HG03565 (cell line): Measurements from ENCODE around the gene KIFC1.

ENCODE experiments used
- ATAC-seq: cut with Tn5 transposase; IDR thresholded peaks from one replicate; pipeline ENCODE4 v1.9.1; 2021; ENCODE audit warnings: mild to moderate bottlenecking, moderate library complexity; ENCODE audit not compliant: unreplicated experiment

KIFC1 gene

DNA sequence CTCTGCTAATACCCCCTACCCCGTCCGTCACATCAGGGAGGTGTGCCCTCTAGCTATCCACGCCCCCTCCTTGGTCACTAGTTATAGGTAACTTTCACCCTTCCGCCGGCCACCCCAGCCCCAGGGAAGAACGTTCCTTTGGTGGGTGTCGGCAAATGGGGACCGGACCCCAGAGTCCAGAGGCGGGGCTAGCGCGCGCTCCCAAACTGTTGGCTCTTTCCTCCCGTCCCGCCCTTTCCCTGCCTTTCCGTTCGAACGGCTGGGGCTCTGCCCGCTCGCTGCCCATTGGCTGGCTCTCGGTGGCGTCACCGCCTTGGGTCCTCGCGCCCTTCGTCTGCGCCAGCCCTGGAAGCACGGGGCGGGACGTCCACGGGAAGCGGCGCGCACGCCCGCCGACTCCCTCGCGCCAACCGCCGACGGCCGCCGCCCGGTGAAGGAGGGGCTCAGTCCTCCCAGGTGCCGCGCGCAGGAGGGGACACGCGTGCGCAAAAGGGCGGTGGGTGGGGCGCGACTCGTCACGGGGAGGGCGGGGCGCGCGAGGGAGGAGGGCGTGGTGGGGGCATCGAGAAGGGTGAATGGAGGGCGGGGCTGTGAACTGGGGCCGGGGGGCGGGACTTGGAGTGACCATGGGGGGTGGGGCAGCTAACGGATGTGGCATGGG is 18.6 kb downstream of the KIFC1 start:
- peak; percentile 72 for ATAC-seq

DNA sequence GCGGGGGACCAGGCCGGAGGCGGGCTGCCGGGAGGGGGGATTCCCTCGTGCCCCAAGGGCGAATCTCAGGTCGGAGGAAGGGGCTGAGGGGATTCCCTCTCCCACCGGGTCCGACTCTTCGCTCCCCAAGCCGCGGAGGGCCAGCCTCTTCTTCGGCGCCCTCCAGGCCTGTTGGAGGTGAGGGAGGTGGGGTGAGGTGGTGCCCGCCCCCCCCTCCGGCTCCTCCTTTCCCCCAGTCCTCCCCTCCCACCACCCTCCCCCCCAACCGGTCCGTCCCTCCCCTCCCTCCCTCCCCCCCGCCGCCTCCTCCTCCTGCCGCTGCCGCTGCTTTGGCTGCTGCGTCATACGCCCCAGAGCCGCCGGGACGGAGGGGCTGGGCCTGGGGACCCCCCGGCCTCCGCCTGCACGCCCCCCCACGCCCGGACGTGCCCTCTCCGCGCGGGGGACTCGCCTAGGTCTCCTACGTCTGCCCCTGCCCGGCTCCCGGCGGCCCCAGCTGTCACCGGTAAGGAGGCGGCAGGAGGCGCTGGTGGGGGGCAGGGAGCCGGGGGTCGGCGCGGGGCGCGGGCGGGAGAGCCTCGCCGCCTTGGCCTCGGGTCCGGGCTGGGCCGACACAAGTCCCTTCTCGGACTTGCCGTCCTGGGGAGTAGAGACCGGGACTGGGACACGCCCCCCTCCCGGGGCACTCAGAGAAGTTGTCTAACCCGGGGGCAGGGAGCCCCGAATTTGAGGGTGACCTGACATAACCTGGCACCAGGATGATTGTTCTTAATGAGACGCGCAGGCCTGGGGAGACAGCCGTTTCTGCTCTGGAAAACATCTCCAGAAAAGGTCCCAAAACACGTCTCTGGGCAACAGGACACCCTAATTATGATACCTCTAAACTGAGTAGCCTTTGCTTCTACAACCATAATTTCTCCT is 19.3 kb downstream of the KIFC1 start, which contains the start of gene PHF1:
PHF1 (plus strand) TSS at position 304 of the 921 bp plus-strand sequence. CDS start 1,250 bp downstream, outside the sequence.
- ATAC-seq, result peak; percentile 29

DNA sequence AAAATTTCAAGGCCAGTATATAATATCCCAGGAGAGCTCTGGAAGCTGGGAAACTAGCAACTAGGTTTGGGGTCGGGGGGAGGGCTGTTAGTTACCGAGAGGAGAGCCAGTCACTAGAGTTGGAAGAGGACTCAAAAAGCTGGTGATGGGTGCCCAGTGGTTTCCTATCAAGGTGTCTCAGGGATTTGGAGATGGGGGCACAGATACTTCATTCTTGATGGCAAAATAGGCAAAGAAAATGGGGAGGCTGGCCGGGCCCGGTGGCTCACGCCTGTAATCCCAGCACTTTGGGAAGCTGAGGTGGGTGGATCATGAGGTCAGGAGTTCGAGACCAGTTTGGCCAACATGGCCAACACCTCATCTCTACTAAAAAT is 20.0 kb downstream of the KIFC1 start:
- ATAC-seq, result no peak

DNA sequence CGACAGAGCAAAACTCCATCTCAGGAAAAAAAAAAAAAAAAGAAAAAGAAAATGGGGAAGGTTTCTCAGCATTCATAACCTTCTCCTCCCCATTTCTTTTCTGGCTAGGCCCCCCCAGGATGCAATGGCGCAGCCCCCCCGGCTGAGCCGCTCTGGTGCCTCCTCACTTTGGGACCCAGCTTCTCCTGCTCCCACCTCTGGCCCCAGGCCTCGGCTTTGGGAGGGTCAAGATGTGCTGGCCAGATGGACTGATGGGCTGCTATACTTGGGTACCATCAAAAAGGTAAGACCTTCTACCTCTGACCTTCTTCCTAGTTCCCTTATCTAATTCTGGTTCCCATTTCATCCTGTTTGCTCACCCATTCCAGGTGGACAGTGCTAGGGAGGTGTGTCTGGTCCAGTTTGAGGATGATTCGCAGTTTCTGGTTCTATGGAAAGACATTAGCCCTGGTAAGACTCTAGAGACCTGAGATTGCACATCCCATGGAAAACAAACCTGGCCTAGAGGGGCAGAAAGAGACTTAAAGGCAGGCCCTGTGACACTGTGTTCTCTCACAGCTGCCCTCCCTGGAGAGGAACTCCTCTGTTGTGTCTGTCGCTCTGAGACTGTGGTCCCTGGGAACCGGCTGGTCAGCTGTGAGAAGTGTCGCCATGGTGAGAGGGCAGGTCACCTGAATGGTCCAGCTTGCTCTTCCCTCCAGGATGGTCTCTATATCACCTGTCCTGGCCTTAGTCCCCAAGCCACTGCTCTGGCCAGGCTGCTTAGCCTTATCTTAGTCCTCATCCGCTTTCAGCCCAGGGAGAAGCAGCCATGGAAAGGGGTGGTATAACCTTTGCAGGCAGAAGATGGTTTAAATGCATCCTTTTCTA is 20.8 kb downstream of the KIFC1 start:
- no peak for ATAC-seq

DNA sequence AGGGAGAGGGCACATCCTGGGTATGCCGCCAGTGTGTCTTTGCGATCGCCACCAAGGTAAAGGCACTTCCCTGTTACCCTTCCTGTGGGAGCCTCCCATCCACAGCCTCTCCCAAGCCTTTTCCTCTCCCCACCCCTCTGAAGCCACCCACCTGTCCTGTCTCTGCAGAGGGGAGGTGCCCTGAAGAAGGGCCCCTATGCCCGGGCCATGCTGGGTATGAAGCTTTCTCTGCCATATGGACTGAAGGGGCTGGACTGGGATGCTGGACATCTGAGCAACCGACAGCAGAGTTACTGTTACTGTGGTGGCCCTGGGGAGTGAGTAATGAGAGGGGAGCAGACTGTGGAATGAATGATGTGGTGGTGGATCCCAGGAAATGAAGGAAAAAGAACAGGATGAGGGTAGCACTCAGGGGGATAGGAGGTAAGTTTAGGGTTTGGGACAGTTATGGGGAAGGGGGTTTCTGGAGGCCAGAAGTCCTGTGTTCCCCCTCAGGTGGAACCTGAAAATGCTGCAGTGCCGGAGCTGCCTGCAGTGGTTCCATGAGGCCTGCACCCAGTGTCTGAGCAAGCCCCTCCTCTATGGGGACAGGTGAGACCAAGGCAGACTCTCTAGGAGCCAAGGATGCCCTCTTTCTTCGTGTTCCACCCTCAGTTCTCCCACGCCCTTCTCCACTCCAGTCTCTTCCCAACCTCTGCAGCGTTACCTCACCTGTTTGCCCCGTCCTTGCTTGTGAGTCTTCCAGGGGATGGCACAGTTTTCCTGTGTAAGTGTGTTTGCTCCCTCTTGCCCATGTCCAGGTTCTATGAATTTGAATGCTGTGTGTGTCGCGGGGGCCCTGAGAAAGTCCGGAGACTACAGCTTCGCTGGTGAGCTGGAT is 21.9 kb downstream of the KIFC1 start:
- no peak for ATAC-seq

DNA sequence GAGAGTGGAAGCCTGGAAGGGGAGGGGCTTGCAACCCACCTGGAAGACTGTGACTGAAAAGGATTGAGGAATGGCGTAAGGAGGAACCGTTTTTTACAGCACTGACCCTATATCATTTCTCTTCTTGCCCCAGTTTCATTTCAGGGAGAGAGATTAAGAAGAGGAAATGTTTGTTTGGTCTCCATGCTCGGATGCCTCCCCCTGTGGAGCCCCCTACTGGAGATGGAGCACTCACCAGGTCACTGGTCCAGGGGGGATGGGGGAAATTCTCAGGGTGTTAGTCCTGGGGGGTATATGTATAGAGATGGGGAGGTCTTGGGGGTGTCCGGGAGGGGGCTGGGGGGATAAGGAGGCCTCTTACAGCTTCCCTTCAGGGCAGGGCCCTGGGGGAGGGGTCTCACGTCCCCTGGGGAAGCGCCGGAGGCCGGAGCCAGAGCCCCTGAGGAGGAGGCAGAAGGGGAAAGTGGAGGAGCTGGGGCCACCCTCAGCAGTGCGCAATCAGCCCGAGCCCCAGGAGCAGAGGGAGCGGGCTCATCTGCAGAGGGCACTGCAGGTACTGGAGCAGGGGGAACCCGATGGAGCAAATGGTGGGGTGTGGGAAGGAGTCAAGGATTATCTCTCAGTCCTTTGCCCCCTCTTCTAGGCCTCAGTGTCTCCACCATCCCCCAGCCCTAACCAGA is 23.1 kb downstream of the KIFC1 start:
- ATAC-seq, result no peak

DNA sequence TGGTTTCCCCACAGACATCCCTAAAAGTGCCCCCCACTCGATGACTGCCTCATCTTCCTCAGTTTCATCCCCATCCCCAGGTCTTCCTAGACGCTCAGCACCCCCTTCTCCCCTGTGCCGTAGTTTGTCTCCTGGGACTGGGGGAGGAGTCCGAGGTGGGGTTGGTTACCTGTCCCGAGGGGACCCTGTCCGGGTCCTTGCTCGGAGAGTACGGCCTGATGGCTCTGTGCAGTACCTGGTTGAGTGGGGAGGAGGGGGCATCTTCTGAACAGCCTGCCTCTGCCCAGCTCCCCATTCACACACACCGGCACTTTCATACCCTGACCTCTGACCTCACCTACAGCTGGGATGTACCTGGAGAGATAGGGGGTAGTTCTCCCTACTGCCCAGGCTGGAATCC is 24.2 kb downstream of the KIFC1 start:
- no peak for ATAC-seq

DNA sequence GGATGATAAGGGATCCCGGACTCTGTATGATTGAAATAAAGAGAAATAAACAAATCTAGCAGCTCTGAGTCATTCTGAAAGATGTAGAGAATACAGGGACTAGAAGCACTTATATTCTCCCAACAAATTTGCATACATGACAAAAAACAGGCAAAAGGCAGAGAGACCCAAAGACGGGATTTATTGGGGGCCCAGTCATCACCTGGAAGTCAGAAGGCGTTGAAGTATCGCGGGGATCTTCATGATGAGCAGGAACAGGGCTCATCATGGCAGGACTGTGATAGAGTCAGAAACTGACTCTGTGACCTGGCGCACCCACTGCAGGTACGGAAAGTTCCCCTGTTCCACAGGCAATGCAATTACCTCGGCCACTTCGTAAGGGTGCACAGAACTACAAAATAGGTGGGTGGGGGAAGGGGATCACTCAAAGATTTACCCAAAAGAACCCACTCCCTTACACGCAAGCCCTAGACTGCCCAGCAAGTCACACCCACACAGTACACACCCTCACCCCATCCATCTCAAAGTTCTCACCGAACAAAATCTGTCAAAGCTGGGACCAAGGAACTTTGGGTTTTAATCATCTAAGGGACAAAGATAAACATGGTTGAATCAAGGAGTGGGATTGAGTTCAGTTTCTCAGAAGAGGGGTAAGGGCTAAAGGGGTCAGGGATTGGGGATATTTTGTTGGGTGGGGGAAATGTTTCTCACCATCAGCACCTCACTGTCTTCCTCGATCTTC is 24.9 kb downstream of the KIFC1 start:
- no peak for ATAC-seq

DNA sequence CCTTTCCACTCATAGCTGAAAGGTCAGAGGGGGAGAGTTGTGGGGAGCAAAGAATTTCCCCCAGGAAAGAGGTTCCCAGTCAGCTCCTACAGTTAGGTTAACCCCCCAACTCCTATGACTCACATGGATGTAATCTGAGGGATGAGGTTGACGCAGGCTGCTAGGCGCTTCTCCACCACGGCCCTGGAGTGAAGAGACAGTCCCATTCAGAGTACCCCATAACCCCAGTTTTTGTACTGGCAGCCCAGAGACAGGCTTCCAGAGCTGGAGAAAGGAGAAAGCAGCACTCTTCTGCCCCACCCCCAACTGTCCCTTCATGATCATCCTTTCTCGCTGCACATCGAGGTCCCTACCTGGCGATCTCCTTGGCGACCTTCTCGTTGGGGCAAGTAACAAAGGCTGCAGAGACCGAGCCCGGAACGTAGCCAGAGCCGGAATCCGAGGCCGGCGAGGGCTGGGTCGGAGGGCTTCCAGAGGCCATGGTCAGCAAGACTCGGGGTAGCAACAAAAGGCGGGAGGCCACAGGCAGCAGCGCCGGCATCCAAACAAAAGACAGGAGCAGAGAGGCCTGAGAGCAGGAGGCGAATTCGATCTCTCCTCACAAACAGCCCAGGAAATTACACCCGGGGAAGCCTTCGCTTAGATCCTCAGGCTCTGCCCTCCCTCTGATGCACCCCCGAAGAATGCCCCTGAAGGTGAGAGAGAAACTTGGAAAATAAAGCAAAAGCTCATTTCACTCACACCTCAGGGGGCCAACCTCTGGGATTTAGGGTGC is 25.7 kb downstream of the KIFC1 start:
- ATAC-seq, result no peak

DNA sequence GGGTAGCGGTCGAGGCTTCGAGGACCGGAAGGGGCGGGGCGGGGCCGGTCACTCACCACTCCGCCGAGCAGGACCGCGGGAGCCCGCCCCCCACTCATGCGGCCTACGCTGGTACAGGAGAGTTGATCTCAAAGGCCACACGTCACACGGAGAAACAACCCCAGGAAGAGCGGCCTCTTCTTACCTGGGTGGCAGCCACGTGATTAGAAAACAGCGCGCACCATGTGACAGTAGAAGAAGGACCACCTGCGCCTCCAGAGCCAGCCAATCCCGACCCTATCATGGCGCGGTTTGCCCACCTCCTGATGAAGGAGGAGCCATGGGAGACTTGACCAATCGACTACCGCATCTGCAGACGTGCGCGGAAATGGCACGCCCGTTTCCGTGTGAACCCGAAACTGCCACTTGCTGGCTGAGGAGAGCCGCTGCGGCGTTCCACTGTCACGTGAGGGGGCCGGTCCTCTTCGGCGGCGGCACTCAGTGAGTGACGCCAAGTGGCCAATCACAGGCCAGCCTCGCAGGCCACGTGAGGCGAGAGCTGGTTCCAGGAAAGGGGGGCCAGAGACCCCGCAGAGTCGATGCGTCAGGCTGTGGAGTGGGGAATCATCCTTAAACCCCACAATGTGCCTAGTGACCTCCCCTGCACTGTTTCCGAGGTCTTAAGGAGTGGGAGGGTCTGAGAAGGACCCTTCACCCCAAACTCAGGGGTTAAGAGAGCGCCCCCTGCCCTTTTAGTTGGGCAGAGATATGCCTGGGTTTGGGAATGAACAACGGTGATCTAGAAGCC is 26.5 kb downstream of the KIFC1 start, which contains the start of gene CUTA:
CUTA (minus strand) TSS at position 205 of the 787 bp plus-strand sequence; CDS start at position 98, 107 bp downstream.
- ATAC-seq, result peak; percentile 80

DNA sequence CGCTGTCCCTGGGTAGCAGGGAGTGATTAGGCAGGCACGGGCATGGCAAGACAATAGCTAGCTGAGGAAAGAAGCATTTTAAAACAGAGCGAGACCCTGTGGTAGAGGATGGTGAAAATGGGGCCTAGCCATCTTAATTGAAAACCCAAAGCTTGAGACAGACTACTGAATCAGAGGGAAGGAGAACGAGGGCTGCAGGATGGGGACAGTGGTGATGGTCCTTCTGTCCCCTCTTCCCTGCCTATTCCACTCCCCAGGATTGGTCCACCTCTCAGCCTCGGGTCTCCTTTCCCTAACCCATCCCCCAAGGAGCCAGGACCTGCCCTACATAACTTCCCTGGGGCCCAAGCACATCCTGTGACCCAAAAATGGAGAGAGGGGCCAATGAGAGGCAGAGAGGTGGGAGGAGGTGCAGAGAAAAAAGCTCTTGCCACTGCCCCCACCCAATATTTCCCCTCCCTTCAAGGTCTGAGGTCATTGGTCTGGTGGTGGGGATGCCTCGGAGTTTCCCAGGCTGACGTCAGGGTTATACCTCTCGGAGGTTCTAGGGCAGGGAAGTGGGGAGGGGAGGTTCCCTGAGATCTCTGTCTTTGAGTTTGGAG is 27.2 kb downstream of the KIFC1 start:
- no peak for ATAC-seq

DNA sequence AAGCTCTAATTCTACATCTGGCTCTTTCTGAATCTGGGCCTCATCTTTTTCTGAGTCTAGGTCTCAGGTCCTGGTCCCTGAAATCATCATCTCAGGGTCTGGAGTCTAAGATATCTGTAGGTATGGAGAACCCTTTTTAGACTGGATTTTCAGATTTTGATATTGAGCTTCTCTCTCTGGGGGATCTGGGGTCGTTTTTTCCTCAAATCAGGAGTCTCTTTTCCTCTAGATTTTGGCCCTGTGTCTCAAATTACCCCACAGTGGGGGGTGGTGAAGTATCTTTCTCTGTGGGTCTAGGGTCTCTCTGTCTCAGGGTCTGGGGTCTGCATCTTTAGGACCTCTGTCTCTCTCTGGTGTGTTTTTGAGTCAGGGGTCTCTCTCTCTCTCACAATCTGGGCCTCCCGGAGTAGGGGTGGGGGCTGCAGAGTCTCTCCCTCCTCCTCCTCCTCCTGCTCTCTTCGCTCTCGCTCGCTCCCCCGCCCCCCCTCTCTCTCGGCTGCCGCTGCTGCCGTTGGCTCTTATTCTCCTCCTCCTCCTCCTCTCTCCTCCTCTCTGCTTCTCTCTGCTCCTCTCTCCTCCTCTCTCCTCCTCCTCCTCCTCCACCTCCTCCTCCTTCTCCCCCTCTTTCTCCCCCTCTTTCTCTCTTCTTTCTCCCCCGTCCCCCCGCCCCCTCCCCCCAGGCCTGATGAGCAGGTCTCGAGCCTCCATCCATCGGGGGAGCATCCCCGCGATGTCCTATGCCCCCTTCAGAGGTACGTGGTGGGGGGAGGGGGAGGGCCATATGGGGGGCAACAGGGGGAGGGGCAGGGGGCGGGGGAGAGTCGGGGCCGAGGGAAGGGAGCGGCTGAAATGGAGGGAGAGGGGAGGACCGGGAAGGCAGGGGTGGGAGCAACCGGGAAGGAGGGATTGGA is 28.2 kb downstream of the KIFC1 start, which contains the start of gene SYNGAP1:
SYNGAP1 (plus strand) TSS at position 486 of the 911 bp plus-strand sequence; CDS start at position 686, 200 bp downstream.
- no peak for ATAC-seq

DNA sequence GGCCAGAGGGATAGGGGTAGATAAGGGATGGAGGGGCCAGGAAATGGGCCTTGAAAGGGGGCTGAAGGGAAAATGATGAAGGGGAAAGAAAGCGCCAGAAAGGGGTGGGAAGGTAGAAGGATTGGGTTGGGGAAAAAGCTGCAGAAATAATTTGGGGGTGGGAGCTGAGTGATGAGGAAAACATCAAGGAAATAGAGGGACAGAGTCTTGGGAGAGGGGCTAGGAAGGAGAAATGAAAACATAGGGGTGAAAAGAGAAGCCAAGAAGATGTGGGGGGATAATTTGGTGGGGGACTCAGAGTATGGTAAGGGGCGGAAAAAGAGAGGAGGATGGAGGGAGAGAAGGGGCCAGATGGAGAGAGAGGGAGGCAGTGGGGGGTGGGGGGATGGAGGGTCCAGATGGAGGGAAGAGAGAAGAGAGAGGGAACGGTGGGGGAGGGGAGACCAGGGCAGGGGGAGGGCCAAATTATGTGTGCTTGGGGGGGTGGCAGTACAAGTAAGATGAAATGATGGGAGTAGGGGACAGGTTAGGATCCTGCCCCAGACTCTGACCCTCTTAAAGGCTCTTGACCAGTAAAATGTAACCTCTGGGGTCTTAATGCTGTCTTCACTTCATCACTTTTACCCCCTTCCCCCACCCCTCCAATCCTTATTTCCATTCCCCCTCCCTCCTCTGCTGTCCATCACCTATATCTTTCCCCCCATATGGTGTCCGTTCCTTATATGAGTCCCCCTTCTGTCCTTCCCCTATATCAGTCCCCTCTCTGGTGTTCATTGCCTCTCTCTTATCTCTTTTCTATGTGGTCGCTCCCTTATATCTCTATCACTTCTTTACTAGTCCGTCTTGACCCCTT is 29.1 kb downstream of the KIFC1 start:
- no peak for ATAC-seq

DNA sequence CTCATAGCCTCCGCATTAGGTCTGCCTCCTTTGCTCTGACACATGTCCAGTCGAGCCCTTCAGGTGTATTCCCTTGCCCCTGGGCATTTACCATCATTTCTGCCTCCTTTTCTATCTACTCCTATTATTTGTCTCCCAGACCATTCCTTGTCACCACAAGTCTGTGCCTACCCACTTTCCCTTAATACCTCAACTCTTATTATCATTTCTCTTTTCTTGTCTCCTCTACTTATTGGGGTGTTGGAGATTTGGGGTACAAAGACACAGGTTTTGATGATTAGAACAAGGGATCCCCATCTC is 29.7 kb downstream of the KIFC1 start:
- no peak for ATAC-seq

DNA sequence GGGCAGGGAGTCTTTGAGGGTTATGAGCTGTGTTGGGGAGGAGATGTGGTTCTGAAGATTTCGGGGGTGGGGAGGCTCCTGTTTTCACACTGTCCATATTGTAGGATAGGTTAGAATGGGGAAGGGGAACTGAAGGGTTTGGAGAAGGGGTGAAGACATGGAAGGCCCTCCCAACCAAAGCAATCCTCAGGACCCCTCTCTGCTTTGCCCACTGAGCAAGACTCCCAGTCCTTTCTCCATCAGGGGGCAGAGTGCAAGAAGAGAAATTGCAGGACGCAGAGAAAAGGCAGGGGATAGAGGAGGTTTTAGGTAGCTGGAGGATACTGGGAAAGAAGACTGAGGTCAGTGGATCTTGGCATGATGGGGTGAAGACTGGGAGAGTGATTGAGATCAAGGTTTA is 32.2 kb downstream of the KIFC1 start:
- no peak for ATAC-seq
